NCI-H526 treated with DMSO at 0.1 percent for 48 hours (cell line): ENCODE results near the gene THEMIS2.
"Not testable (repeated sequence)": the region's sequence is repeated elsewhere in the genome, so short reads cannot be mapped to it uniquely, and the experiment has no call there.

Experiments used
- DNase-seq: peaks from one replicate; lab custom pipeline; 2025; lab: John Stamatoyannopoulos, UW

Gene THEMIS2

DNA sequence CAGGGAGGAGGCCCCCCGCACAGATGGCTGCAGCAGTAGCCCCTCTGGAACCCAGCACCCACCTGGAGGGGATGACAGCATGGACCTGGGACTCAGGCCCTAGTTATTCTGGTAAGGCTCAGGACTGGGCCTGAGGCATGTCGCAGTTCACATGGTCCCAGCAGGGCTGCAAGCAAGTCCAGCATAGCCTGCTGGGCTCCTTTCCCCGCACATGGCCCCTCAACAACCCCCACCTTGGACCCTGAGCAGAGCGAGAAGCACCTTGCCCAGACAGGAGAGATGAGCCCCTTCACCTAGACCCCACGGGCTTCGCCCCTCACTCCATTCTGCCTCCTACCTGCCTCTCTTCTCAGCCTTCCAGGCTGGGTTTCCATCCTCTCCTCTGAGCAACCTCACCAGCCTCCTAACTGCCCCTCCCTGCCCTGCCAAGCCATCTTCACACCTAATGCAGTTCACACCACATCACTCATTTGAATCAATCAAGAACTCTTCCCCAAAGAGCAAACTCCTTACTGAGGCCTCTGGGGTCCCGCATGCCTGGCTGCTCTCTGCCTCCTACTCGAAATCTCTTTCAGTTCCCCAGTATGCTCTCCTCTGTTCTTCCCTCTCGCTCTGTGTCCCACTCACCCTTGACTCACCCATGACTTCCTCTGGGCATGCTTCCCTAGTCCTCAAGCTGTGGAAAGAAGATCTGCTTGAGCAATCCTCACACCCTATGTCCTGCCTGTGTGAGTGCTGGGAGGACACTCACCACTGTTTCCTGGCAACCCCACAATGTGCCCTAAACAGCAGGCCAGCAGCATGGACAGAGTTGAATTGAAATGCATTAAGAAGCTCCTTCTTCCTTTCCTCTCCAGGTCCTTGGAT is 9.4 kb upstream of the THEMIS2 start:
- no peak for DNase-seq

DNA sequence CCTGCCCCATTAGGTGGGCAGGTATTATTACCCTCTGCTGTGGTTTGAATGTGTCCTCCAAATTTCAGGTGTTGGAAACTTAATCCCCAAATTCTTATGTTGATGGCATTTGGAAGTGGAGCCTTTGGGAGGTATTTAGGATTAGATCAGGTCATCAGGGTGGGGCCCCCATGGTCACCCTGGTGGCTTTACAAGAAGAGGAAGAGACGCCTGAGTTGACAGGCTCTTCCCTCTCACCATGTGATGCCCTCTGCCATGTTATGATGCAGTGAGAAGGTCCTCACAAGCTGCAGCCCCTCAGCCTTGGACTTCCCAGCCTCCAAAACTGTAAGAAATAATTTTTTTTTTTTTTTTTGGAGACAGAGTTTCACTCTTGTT is 8.8 kb upstream of the THEMIS2 start:
- DNase-seq, result no peak

DNA sequence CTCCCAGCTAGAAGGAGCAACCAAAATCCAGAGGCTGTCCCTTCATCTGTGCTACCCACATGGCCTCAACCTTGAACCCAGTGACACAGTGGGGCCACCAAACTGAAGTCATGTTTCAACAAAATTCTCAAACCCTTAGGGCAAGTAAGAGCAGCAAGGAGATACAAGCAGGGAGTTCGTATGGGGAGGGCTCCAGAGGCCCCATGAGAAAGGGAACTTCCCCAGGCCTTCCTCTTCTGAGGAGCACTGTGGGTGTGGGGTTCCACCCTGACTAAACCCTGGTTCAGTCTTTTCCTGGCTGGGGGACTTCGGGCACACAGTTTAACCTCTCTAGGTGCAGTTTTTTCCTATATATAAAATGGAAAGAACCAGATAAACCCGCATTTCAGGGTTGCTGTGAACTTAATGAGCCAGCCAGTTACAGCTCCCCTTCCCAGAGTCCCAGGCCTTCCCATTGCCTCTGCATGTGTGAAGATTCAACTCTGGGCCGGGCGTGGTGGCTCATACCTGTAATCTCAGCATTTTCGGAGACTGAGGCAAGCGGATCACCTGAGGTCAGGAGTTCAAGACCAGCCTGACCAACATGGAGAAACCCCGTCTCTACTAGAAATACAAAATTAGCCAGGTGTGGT is 8.0 kb upstream of the THEMIS2 start:
- DNase-seq, result no peak

DNA sequence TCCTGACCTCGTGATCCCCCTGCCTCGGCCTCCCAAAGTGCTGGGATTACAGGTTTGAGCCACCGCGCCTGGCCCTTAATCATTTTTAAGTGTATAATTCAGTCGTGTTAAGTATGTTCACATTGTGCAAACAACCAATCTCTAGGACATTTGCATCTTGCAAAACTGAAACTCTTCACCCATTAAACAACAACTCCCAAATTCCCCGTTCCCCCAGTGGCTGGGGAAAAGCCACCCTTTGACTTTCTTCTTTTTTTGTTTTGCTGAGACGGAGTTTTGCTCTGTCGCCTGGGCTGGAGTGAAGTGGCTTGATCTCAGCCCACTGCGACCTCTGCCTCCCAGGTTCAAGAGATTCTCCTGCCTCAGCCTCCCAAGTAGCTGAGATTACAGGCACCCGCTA is 6.5 kb upstream of the THEMIS2 start:
- no peak for DNase-seq

DNA sequence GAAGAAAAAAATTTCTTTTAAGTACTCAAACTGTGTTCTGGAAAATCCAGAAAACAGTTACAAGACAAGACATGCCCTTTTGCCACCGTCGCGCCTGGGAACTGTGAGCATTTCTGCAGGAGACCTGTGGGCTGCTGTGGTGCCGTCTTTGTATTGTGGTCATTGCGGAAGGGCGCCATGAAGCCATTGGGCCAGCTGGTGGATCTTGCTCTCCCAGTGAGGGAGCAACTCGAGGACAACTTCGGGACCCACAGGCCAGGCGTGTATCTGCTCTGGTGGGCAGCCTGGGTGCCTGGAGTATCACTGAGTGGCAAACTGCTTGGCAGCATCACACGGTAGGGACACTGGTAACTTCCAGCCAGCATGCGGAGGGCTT is 3.8 kb upstream of the THEMIS2 start:
- no peak for DNase-seq

DNA sequence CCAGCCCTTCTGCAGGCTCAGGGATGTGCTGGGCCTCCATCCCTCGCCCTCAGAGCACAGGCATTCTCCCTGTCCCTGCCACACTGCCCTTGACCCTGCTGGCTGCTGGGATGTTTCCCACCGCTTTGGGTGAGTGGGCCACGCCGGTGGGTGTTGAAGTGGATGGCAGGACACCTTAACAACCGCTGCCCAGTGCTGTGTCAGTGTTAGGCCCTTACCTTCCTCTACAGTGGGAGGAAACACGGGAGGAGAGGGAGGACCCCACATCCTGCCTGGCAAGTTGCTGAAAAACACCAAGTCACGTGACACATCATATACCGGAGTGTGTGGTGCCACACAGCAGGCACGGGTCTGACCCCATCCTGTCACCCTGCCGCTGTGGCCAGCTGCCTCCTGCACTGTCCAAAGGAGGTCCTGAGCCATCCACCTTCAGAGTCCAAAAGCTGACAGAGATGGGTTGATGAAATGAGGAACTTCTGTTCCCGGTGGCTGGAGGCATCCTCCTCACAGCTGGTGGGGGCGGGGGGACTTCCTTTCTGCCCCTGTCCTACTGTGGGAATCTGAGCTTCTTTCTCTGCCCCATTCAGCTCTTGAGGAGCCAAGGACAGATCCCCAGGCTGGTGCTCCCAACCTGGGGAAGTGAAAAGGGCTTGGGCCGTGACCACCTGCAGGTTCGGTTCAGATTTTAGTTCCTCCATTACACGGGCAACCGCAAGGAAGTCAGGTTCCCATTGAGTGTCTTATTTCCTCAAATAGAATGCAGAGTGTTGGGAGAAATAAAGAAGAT is 3.2 kb upstream of the THEMIS2 start:
- no peak for DNase-seq

DNA sequence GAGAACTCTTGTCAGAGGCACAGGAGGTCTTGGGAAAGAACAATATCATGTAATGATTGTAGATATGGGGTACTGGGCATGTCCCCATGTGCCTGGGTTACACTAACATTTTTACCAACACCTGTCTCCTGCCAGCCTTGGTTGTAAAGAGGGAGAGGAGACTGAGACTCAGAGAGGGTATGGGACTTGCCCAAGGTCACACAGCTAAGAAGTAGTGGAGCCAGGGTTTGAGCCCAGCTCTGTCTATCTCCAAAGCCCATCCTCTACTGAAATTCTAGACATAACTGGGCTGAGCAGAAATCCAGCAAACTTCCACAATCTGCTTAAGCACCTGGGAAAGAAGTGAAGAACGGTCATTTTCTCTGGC is 2.6 kb upstream of the THEMIS2 start:
- DNase-seq, result no peak

DNA sequence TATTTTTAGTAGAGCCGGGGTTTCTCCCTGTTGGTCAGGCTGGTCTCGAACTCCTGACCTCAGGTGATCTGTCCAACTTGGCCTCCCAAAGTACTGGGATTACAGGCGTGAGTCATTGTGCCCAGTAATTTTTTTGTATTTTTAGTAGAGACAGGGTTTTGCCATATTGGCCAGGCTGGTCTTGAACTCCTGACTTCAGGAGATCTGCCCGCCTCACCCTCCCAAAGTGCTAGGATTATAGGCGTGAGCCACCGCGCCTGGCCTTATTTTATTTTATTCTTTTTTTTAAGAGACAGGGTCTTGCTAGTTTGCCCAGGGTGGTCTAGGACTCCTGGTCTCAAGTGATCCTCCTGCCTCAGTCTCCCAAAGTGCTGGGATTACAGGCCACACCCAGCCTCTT is 1.3 kb upstream of the THEMIS2 start:
- DNase-seq, result not testable (repeated sequence)

DNA sequence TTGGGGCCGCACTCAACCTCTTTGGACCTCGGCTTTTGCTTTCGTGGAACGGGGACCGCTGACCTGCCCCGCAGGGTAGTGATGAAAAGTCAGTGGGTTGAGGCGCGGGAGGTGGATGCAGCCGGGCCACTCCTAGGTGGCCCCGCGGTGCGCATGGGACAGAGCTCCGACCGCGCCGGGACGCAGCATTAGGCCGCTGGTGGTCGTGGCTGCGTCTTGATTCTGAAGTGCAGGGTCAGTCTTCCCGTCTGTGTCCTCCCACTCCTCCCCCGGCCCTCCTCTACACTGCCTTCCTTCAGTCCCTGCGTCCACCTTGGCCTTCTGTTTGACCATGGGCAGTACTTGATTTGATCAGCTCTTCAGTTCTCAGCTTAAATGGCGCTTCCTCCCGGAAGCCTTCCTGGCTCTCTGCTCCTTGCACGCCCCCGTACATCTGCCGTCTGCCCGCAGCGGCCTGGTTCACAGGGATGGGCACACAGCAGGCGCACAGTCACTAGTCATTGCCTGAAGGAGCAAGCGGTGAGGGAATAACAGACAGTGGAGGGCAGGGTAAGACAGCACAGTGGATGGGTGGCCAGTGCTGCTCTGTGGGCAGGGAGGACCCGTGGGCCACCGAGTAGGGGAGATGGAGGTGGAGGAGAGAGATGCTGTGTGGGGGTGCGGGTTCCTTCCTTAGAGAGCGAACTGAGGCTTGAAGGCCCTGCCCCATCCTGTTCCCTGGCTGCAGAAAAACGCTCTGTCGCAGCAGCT is 633 bp downstream of the THEMIS2 start:
- DNase-seq, result peak; percentile 4

DNA sequence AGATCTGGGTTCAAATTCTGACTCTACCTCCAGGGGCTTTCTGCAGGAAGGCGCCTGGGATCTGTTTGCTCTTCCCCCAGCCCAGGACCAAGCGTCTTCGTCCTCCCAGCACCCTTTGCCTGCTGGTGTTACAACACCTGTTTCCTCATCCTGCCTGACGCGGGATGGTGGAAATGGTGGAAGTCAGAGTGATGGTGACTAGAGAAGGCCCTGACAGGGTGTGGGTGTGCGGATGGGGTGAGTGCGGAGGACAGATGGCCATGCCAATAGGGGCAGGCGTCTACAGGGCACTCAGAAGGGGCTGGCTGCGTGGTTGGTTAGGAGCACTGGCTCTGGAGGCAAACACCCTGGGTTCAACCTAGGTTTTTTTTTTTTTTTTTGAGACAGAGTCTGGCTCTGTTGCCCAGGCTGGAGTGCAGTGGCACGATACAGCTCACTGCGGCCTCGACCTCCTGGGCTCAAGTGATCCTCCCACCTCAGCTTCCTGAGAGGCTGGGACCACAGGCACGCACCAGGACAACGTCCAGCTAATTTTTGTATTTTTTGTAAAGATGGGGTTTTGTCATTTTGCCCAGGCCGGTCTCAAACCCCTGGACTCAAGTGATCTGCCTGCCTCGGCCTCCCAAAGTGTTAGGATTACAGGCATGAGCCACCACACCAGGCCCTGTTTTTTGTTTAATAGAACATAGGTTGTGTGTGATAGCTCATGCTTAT is 1.5 kb downstream of the THEMIS2 start:
- DNase-seq, result no peak

DNA sequence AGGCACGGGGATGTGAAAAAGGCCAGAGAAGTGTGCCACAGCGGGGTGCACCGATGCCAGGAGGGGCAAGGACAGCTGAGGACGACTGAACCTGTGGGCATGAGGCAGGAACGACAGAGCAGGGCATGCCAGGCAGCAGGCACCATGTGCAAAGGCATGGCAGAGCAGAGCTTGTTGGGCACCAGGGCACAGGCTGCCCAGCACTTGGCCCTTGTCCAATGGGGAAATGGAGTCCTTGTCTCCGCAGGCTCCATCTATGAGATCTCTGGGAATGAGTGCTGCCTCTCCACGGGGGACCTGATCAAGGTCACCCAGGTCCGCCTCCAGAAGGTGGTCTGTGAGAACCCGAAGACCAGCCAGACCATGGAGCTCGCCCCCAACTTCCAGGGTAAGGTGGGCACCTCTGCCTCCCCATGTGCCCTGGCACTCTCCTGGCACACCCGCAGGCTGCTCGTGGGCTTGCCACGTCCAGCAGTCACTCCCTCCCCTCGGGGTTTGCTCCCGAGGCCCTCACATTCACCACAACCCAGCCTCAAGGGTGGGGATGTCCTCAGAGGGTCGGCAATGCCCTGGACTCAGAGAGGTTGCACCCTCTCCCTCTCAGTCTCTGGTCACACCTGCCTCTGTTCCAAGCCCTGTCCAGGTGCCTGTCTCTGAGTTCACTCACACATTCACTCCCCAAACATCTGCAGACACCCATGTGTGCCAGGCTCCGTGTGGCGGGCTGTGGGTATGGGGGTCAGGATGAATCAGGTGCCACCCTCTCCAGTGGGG is 4.2 kb downstream of the THEMIS2 start:
- no peak for DNase-seq

DNA sequence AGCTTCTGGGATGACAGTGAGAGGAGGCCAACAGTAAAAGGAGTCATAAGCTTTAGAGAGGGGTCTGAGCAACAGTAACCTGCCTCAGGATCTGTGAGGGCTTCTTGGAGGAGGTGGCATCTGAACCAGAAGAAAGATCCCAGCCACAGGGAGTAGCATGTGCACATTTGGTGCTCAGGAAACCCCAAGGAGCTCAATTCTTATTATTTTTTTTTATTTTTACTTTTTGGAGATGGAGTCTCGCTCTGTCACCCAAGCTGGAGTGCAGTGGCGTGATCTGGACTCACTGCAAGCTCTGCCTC is 4.7 kb downstream of the THEMIS2 start:
- DNase-seq, result no peak

DNA sequence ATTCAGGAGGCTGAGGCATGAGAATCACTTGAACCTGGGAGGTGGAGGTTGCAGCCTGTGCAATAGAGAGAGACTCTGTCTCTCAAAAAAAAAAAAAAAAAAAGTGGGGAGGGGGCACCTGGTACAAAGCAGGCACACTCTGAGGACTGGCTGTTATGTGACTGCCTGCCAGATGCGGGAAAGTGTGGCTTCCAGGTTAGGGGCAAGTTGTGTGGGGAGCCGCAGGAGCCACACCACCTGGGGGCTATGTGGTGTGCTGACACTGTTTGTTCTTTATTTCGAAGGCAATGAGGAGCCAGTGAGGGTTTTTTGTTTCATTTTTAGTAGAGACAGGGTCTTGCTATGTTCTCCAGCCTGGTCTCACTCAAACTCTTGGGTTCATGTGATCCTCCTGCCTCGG is 5.7 kb downstream of the THEMIS2 start:
- DNase-seq, result no peak

DNA sequence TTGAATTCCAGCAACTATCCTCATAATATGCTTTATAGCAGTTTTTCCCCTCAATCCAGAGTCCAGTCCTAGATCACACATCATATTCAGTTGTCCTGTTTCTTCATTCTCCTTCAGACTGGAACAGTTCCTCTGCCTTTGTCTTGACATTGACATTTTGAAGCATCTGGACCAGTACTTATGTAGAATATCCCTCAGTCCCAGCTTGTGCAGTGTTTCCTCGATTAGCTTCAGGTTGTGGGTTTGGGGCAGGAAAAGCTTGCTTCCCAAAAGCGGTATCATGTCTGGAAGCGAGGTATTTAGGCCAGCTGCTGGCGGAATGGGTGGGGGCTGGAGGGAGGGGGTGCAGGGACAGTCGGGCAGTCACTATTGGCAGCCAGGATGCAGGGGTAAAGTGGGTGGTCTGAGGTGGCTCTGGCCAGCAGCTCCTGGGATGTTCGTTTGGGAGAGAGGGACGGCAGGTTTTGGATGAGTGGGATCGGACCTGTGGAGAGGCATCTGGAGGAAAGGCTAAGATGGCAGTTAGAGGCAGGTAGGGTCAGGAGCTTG is 6.5 kb downstream of the THEMIS2 start:
- no peak for DNase-seq

DNA sequence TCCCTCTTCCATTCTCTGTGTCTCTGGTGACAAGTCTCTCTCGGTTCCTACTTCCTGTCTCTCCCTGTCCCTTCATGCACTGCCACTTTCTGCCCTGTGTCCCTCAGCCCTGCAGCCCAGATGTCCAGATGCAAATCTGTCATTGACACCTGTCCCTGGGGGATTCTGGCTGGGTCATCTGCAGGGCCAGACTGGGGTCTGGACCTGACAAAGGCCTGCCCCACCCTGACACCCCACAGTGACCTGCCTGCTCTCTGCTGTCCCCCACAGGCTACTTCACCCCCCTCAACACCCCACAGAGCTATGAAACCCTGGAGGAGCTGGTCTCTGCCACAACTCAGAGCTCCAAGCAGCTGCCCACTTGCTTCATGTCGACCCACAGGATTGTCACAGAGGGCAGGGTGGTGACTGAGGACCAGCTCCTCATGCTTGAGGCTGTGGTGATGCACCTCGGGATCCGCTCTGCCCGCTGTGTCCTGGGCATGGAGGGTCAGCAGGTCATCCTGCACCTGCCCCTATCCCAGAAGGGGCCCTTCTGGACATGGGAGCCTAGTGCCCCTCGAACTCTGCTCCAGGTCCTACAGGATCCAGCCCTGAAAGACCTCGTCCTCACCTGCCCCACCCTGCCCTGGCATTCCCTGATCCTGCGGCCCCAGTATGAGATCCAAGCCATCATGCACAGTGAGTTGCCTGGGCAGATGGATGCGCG is 7.2 kb downstream of the THEMIS2 start:
- no peak for DNase-seq

DNA sequence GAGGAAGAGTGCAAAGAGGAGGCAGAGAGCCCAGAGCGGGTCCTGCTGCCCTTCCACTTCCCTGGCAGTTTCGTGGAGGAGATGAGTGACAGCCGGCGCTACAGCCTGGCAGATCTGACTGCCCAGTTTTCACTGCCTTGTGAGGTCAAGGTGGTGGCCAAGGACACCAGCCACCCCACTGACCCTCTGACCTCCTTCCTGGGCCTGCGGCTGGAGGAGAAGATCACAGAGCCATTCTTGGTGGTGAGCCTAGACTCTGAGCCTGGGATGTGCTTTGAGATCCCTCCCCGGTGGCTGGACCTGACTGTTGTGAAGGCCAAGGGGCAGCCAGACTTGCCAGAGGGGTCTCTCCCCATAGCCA is 10.2 kb downstream of the THEMIS2 start:
- no peak for DNase-seq

DNA sequence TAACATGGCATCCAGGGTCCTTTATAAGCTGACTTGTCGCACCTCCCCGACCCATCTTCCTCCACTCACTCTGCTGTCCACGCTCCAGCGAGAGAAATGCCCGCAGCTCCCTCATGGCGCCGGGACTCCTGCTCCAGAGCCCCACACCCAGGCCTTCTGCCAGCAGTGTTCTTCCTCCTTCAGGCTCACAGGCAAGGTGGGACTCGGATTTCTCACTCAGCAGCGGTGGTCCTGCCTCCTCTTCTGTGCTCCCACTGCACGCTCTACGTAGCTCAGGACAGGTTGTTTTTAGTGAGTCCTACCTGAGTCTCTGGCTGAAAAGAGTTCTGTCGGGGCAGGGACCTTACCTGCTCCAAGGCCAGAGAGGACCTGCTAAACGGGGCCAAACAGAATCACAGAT is 11.2 kb downstream of the THEMIS2 start:
- no peak for DNase-seq

DNA sequence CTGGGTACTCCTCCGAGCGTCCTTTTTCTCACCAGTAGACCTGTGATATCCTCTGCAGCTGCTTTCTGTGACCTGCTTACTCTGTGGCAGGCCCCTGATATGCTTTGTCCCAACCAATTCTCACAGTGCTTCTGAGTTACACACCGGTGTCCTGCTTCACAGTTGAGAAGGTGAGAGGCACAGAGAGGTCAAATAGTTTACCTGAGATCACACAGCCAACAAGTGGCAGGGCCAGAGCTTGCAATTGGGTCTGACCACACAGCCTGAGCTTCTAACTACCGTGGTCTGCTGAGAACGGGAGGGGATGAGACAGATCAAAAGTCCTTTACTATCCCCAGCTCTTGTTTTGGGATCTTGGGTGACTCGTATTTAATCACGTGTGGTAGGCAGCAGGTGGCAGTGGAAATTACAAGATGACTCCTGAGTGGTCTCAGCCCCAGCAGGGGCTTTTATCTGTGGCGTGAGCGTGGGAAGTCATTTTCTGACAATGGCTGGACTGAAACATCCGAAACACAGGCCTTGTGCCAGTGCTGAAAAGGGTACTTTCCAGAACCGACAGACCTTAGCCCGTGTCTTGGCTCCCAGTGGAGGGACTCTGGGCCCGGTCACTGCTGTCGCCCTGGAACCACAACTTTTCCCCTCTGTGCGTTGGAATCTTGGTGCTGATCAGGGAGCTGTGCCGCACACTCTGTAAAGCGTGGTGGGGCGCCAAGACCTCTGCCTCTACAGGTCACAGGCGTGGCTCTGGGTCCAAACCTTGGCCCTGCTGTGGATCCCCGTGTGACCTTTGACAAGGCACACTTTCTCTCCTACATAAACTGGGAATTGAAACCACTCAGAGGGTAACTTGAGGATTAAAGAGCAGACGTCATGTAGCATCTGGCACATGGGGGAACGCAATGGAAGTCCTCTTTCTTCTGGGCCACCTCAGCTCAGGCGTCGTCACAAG is 11.9 kb downstream of the THEMIS2 start:
- DNase-seq, result no peak

DNA sequence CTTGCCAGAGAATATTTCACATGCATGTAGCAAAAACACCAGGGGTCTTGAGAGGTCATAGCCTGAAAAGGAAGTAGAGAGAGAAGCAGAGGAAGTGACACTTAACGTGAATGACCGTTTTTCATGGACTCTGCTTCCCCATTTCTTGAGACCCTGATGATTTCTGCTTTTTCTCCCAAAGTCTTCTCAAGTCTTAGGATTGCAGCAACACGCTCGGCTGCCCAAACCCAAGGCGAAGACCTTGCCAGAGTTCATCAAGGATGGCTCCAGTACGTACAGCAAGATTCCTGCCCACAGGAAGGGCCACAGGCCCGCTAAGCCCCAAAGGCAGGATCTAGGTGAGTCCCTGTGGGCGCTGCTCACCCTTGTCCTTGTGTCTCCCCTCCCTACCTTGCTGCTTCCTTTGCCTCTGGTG is 12.8 kb downstream of the THEMIS2 start:
- DNase-seq, result no peak
